Testis (tissue), 3 donors: ENCODE data around the gene LY6G5C. TPM values are rescaled to one million over a fixed set of nuclear protein-coding genes. Genes with fewer than 3 reads are reported as not detected.

Experiments
- DNase-seq: peaks from one replicate; pipeline ENCODE4 v3.0.0-alpha.2; 2019
- H3K27ac ChIP-seq, 2 donors: fragments of 200-600 bp; sonication (generic); one replicate each; pipeline ENCODE4 v1.5.1; 2019
- H3K27me3 ChIP-seq: fragments of 200-600 bp; sonication (generic); one replicate; pipeline ENCODE4 v1.5.1; 2019
- H3K36me3 ChIP-seq: fragments of 200-600 bp; sonication (generic); one replicate; pipeline ENCODE4 v1.5.1; 2017; ENCODE audit warnings: low read depth; ENCODE audit errors: missing control alignments
- H3K4me1 ChIP-seq: fragments of 200-600 bp; sonication (generic); one replicate; pipeline ENCODE4 v1.5.1; 2019
- H3K4me3 ChIP-seq, 2 donors: fragments of 200-600 bp; sonication (generic); one replicate each; pipeline ENCODE4 v1.5.1; 2017 to 2019
- H3K9me3 ChIP-seq: fragments of 200-600 bp; sonication (generic); one replicate; pipeline ENCODE4 v1.5.1; 2017
- POLR2A ChIP-seq: fragments of 450-650 bp; IDR thresholded peaks from one replicate; pipeline ENCODE4 v1.6.1; 2017; ENCODE audit warnings: antibody characterized with exemption, mild to moderate bottlenecking, moderate library complexity
- WGBS, 2 donors: methylation state at CpG; one replicate each; pipeline ENCODE4 v1.1.5; 2018; 5-methylcytosine and 5-hydroxymethylcytosine counted together
- intact Hi-C: fragments of 100-400 bp; cut with DNase I; formaldehyde crosslinking; loops from one replicate; pipeline ENCODE4 v1.15.1; 2023; ENCODE audit warnings: low total_unique reads
- polyA plus RNA-seq: library from polyadenylated mRNA; stranded (reverse); fragments of 350-450 nt; fragmentation: Illumina TruSeq; extraction: RNeasy Lipid Tissue Mini Kit (QIAGEN cat#74804); gene quantifications from one replicate; pipeline ENCODE4 v1.2.3, GENCODE V29; 2014; ENCODE audit warnings: low read depth, low replicate concordance; ENCODE audit not compliant: insufficient read depth
- total RNA-seq, 2 donors: library from RNA; depleted of rRNA; stranded (reverse); fragments of >200 nt; gene quantifications; one replicate each; pipeline ENCODE4 v1.2.3, GENCODE V29; 2016
- TF ChIP-seq, protein P1 (sequence below), 3 experiments: fragments of 450-650 bp in 2 of 3; fragments of 200-600 bp in 1 of 3; sonication (generic) in 1 of 3; IDR thresholded peaks; one replicate each; pipeline ENCODE4 v1.5.1; 2016 to 2019; ENCODE audit warnings: antibody characterized with exemption in 3 of 3, mild to moderate bottlenecking in 2 of 3, moderate library complexity in 1 of 3

The LY6G5C gene
- total and polyA plus RNA-seq, 3 donors from 2014 or later = 8.7 to 18.3 (median 14.0) TPM

GRCh38 chr6:31651602-31652191 lies 29.2 kb downstream of the LY6G5C start:
- Histone ChIP-seq H3K36me3 (no peaks in the 10 kb centered on the region), H3K27me3 (no peaks in the 10 kb centered on the region), H3K9me3 (no peaks in the 10 kb centered on the region), H3K4me1 (peaks cover 12% of the 10 kb centered on the region), H3K27ac (peak overlapping the region; percentile 89 to 97), H3K4me3 (peak overlapping the region; percentile 75 to 77)
- DNase-seq = peak; percentile 87
- no peak for TF ChIP-seq POLR2A
- TF ChIP-seq, protein P1, sequence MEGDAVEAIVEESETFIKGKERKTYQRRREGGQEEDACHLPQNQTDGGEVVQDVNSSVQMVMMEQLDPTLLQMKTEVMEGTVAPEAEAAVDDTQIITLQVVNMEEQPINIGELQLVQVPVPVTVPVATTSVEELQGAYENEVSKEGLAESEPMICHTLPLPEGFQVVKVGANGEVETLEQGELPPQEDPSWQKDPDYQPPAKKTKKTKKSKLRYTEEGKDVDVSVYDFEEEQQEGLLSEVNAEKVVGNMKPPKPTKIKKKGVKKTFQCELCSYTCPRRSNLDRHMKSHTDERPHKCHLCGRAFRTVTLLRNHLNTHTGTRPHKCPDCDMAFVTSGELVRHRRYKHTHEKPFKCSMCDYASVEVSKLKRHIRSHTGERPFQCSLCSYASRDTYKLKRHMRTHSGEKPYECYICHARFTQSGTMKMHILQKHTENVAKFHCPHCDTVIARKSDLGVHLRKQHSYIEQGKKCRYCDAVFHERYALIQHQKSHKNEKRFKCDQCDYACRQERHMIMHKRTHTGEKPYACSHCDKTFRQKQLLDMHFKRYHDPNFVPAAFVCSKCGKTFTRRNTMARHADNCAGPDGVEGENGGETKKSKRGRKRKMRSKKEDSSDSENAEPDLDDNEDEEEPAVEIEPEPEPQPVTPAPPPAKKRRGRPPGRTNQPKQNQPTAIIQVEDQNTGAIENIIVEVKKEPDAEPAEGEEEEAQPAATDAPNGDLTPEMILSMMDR (IDR thresholded peaks at IDR 0.05) = no peak
- WGBS, 2 donors = 1 to 3% methylated on average over 24 to 29 of the region's 29 CpGs
- intact Hi-C loops = no loop called here

- H3K4me3 ChIP-seq = no peak overlapping the region
- WGBS, 2 donors = 92 to 94% methylated on average over 9 of the region's 9 CpGs
- H3K27me3 ChIP-seq = no peaks in the 10 kb centered on the region
- intact Hi-C loops = no loop called here
- no peak overlapping the region for H3K27ac ChIP-seq
- no peaks in the 10 kb centered on the region for H3K36me3 ChIP-seq
- DNase-seq = no peak
- H3K4me1 ChIP-seq = no peaks in the 10 kb centered on the region
- TF ChIP-seq, protein P1 (IDR thresholded peaks at IDR 0.05) = no peak
- TF ChIP-seq POLR2A = no peak
- no peaks in the 10 kb centered on the region for H3K9me3 ChIP-seq
These were observed 35.5 kb downstream of the LY6G5C start for GRCh38 chr6:31645325-31645724.

- H3K4me3 ChIP-seq = no peak overlapping the region
- intact Hi-C loops = no loop called here
- no peaks in the 10 kb centered on the region for H3K4me1 ChIP-seq
- TF ChIP-seq POLR2A = no peak
- TF ChIP-seq, protein P1 (IDR thresholded peaks at IDR 0.05) = no peak
- H3K27me3 ChIP-seq = no peaks in the 10 kb centered on the region
- H3K9me3 ChIP-seq = no peaks in the 10 kb centered on the region
- 82 to 88% methylated on average over 8 to 15 of the region's 17 CpGs for WGBS, 2 donors
- H3K27ac ChIP-seq = no peak overlapping the region
- no peak for DNase-seq
- no peaks in the 10 kb centered on the region for H3K36me3 ChIP-seq
These were observed 36.9 kb downstream of the LY6G5C start for GRCh38 chr6:31643818-31644454.

GRCh38 chr6:31642798-31643570 lies 37.9 kb downstream of the LY6G5C start:
- intact Hi-C loops = no loop called here
- no peak overlapping the region for H3K4me3 ChIP-seq
- no peak for DNase-seq
- TF ChIP-seq, protein P1 (IDR thresholded peaks at IDR 0.05) = no peak
- no peak for TF ChIP-seq POLR2A
- H3K9me3 ChIP-seq = no peaks in the 10 kb centered on the region
- no peaks in the 10 kb centered on the region for H3K36me3 ChIP-seq
- H3K4me1 ChIP-seq = no peaks in the 10 kb centered on the region
- WGBS, 2 donors = 82 to 89% methylated on average over 4 to 6 of the region's 6 CpGs
- no peak overlapping the region for H3K27ac ChIP-seq
- H3K27me3 ChIP-seq = no peaks in the 10 kb centered on the region
